ENCODE data around the gene LAMP2.

- TF ChIP-seq, protein P1, sequence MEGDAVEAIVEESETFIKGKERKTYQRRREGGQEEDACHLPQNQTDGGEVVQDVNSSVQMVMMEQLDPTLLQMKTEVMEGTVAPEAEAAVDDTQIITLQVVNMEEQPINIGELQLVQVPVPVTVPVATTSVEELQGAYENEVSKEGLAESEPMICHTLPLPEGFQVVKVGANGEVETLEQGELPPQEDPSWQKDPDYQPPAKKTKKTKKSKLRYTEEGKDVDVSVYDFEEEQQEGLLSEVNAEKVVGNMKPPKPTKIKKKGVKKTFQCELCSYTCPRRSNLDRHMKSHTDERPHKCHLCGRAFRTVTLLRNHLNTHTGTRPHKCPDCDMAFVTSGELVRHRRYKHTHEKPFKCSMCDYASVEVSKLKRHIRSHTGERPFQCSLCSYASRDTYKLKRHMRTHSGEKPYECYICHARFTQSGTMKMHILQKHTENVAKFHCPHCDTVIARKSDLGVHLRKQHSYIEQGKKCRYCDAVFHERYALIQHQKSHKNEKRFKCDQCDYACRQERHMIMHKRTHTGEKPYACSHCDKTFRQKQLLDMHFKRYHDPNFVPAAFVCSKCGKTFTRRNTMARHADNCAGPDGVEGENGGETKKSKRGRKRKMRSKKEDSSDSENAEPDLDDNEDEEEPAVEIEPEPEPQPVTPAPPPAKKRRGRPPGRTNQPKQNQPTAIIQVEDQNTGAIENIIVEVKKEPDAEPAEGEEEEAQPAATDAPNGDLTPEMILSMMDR (IDR thresholded peaks at IDR 0.05): no peak
- no peak for TF ChIP-seq POLR2A (IDR thresholded peaks at IDR 0.05)
Measured at GRCh38 chrX:120408168-120408567, 60.9 kb downstream of the LAMP2 start.

Measured in body of pancreas (tissue), 4 donors.